K562 (cell line): ENCODE data around the gene SLC35E1. TPM values are rescaled to one million over a fixed set of nuclear protein-coding genes. Genes with fewer than 3 reads are reported as not detected.

Experiments
- ATAC-seq: fragments of 200-7000 bp; cut with Tn5 transposase; 3 replicates; pipeline ENCODE4 v1.9.1; 2020; ENCODE audit warnings: moderate library complexity
- BruUV-seq: library from RNA; stranded (reverse); fragments of 400-500 nt; replicated peaks from 2 replicates; lab custom pipeline; 2021; lab: Mats Ljungman, UMichigan
- CTCF ChIA-PET: fragments of 300-600 bp; formaldehyde crosslinking; extraction: SDS; loops from one replicate; lab custom pipeline; 2021; ENCODE audit warnings: low intra/inter-chr PET ratio; lab: Yijun Ruan, JAX
- POLR2A ChIA-PET: fragments of 300-600, 350-650 bp; sonication (Branson Sonifier 250); formaldehyde crosslinking; extraction: SDS; loops from one replicate; lab custom pipeline; 2021; ENCODE audit warnings: antibody characterized with exemption, inconsistent platforms; lab: Yijun Ruan, JAX
- DNase-seq, 4 experiments: peaks; one replicate each; pipeline versions ENCODE4 v3.0.0 to v3.0.0-alpha.2; 2011 to 2018; ENCODE audit warnings: low spot score in 3 of 4, mixed read lengths in 3 of 4; ENCODE audit errors: extremely low read depth in 1 of 4
- FAIRE-seq: peaks from 2 replicates; lab custom pipeline; 2011; peaks lifted over from hg19 to GRCh38; lab: Jason Lieb, UNC
- H2AFZ ChIP-seq: 2 replicates; pipeline ENCODE4 v1.6.0; 2011; ENCODE audit warnings: low read depth, low read length, control low read depth, inconsistent platforms
- H3K27ac ChIP-seq: fragments of 200-600 bp; 3 replicates; pipeline ENCODE4 v1.8.0; 2011; ENCODE audit warnings: low read depth, mild to moderate bottlenecking, control low read depth, inconsistent platforms, low read length, moderate library complexity, mixed read lengths; ENCODE audit errors: extremely low read depth
- H3K27me3 ChIP-seq, 2 experiments: fragments of 300-600 bp in 1 of 2; 2 replicates in 1 of 2; 3 replicates in 1 of 2; pipeline versions ENCODE4 v1.6.0 to v1.8.0; 2011; ENCODE audit warnings: inconsistent platforms in 2 of 2, low read length in 2 of 2, mild to moderate bottlenecking in 1 of 2, mixed read lengths in 1 of 2, moderate library complexity in 1 of 2; ENCODE audit not compliant: control insufficient read depth in 2 of 2, insufficient read depth in 2 of 2
- H3K36me3 ChIP-seq: fragments of 300-600 bp; 3 replicates; pipeline ENCODE4 v1.8.0; 2011; ENCODE audit warnings: mild to moderate bottlenecking, low read length, inconsistent platforms; ENCODE audit not compliant: control insufficient read depth, insufficient read depth
- H3K4me1 ChIP-seq, 2 experiments: fragments of 200-600 bp in 1 of 2; replicated peaks in 1 of 2; 2 replicates in 1 of 2; 3 replicates in 1 of 2; pipeline versions ENCODE4 v1.5.1 to v1.8.0; 2011; ENCODE audit warnings: inconsistent platforms in 2 of 2, low read length in 2 of 2, mild to moderate bottlenecking in 1 of 2, mixed read lengths in 1 of 2, moderate library complexity in 1 of 2; ENCODE audit not compliant: control insufficient read depth in 2 of 2, insufficient read depth in 2 of 2
- H3K4me2 ChIP-seq: 2 replicates; pipeline ENCODE4 v1.6.1; 2011; ENCODE audit warnings: low read length, control low read depth, inconsistent platforms, mixed read lengths; ENCODE audit not compliant: insufficient read depth
- H3K4me3 ChIP-seq: fragments of 200-600 bp; sonication (generic), shearing (Covaris generic); 2 replicates; pipeline ENCODE4 v1.5.1; 2016; ENCODE audit warnings: control low read depth, inconsistent platforms
- H3K79me2 ChIP-seq: fragments of 200-600 bp; 3 replicates; pipeline ENCODE4 v1.8.0; 2011; ENCODE audit warnings: low read length, inconsistent platforms; ENCODE audit not compliant: control insufficient read depth, insufficient read depth
- H3K9ac ChIP-seq, 2 experiments: 2 replicates each; pipeline versions ENCODE4 v1.6.0 to v1.6.1; 2011; ENCODE audit warnings: low read depth in 2 of 2, low read length in 2 of 2, control low read depth in 1 of 2, inconsistent platforms in 1 of 2, mild to moderate bottlenecking in 1 of 2, mixed read lengths in 1 of 2; ENCODE audit not compliant: insufficient read depth in 1 of 2
- H3K9me1 ChIP-seq: one replicate; pipeline ENCODE4 v1.6.0; 2011; ENCODE audit warnings: inconsistent platforms, mild to moderate bottlenecking, low read length, moderate library complexity; ENCODE audit not compliant: control insufficient read depth, insufficient read depth
- H3K9me3 ChIP-seq: replicated peaks from 2 replicates; pipeline ENCODE4 v1.5.1; 2011; ENCODE audit warnings: low read depth, low read length, inconsistent platforms; ENCODE audit not compliant: control insufficient read depth, insufficient read depth
- H4K20me1 ChIP-seq: replicated peaks from 2 replicates; pipeline ENCODE4 v1.6.1; 2011; ENCODE audit warnings: low read length, inconsistent platforms, mixed read lengths; ENCODE audit not compliant: control insufficient read depth, insufficient read depth
- BRCA1 ChIP-seq, 2 experiments: fragments of 450-650 bp in 1 of 2; sonication (generic) in 1 of 2; formaldehyde crosslinking in 1 of 2; IDR thresholded peaks; 2 replicates each; pipeline versions ENCODE4 v1.5.0 to v1.6.1; 2017 to 2020; ENCODE audit warnings: mild to moderate bottlenecking in 1 of 2, missing genetic modification reagents in 1 of 2
- E2F1 ChIP-seq: sonication (generic); formaldehyde crosslinking; IDR thresholded peaks from 2 replicates; pipeline ENCODE4 v1.8.1; 2023; ENCODE audit warnings: mild to moderate bottlenecking, missing genetic modification reagents, moderate library complexity
- E2F8 ChIP-seq: fragments of 450-650 bp; IDR thresholded peaks from 2 replicates; pipeline ENCODE4 v1.7.1; 2018; ENCODE audit warnings: mild to moderate bottlenecking, low read depth; ENCODE audit not compliant: partially characterized antibody
- FIP1L1 ChIP-seq: fragments of 200-400 bp; formaldehyde crosslinking; IDR thresholded peaks from 2 replicates; pipeline ENCODE4 v1.6.1; 2018; ENCODE audit warnings: mild to moderate bottlenecking, low read depth, low read length; ENCODE audit not compliant: poor library complexity, severe bottlenecking
- NKRF ChIP-seq: fragments of 450-650 bp; IDR thresholded peaks from 2 replicates; pipeline ENCODE4 v1.6.1; 2016; ENCODE audit warnings: borderline replicate concordance
- ZNF696 ChIP-seq: fragments of 250-450 bp; sonication (Bioruptor Pico); conservative IDR thresholded peaks from 2 replicates; pipeline ENCODE4 v1.4.0; 2020; ENCODE audit warnings: mild to moderate bottlenecking, moderate library complexity
- WGBS: fragments of 100-300 bp; shearing (Covaris generic); methylation state at CpG from one replicate; pipeline ENCODE4 v1.1.6; 2016; ENCODE audit warnings: low coverage, mixed read lengths; ENCODE audit not compliant: insufficient coverage; ENCODE audit errors: missing lambda C conversion rate; 5-methylcytosine and 5-hydroxymethylcytosine counted together
- in situ Hi-C: fragments of 300-500 bp; cut with MboI; formaldehyde crosslinking; loops from 4 replicates; pipeline ENCODE4 v1.15.0; 2018; ENCODE audit warnings: inconsistent platforms, mixed read lengths
- intact Hi-C: fragments of 100-400 bp; cut with micrococcal nuclease; formaldehyde crosslinking; loops from 2 replicates; pipeline ENCODE4 v1.14.2; 2022
- polyA plus RNA-seq, 8 experiments: library from polyadenylated mRNA; depleted of rRNA in 4 of 8; stranded (reverse) in 5 of 8; unstranded in 3 of 8; fragments of >200 nt; fragmentation: Nextera tagmentation in 2 of 8; fragmentation: Illumina TruSeq in 1 of 8; extraction: Ambion mirVana in 2 of 8; extraction: Trizol in 1 of 8; gene quantifications; 2 replicates each; pipeline versions ENCODE4 v1.2.1 to v1.2.3, GENCODE V29; 2011 to 2014; ENCODE audit warnings: inconsistent platforms in 1 of 8, missing spikeins in 1 of 8
- total RNA-seq, 7 experiments: library from RNA; depleted of rRNA in 6 of 7; stranded (reverse); fragments of >200 nt in 6 of 7; fragmentation: Illumina TruSeq in 2 of 7; extraction: Trizol in 2 of 7; gene quantifications; 2 replicates each; pipeline versions ENCODE4 v1.2.1 to v1.2.3, GENCODE V29; 2011 to 2021; ENCODE audit warnings: low replicate concordance in 1 of 7

Gene SLC35E1
- total and polyA plus RNA-seq, 9 of the 15 experiments (the other 6 are each of a cell fraction or from before 2014, with no cell fraction given): 15.0 to 40.1 (median 25.7) TPM

GRCh38 chr19:16591803-16592556 lies 19.8 kb upstream of the SLC35E1 start:
- no peak overlapping the region for H3K27ac ChIP-seq
- H3K4me3 ChIP-seq: no peak overlapping the region
- 75% methylated on average over 10 of the region's 10 CpGs for WGBS
- in situ Hi-C loops (no loop called here), intact Hi-C loops (no loop called here)
- peaks cover 32 to 49% of the 10 kb centered on the region in 2 experiments for H3K4me1 ChIP-seq
- no peaks in the 10 kb centered on the region for H3K27me3 ChIP-seq
- peaks cover 86% of the 10 kb centered on the region for H4K20me1 ChIP-seq
- H3K9me3 ChIP-seq: no peaks in the 10 kb centered on the region
- CTCF ChIA-PET: no interaction called here
- no peak for FAIRE-seq
- H3K9ac ChIP-seq: 0 out of 4 replicates have a peak overlapping the region, but pooled peaks of 1 of the 2 experiments have one; percentile 0
- no peak overlapping the region for H3K4me2 ChIP-seq
- no peak for TF ChIP-seq E2F1 (CRISPR knock-in tag)
- TF ChIP-seq BRCA1 (IDR thresholded peaks at IDR 0.05): no peak
- TF ChIP-seq BRCA1 (CRISPR knock-in tag; IDR thresholded peaks at IDR 0.05): no peak
- TF ChIP-seq FIP1L1: no peak
- TF ChIP-seq NKRF: no peak
- TF ChIP-seq E2F8: no peak
- TF ChIP-seq ZNF696: no peak
- TF ChIP-seq, all 486 proteins: peak for 0
- no TSS peak for BruUV-seq
- H2AFZ ChIP-seq: no peak overlapping the region
- H3K9me1 ChIP-seq: peaks cover 3% of the 10 kb centered on the region
- ATAC-seq (no peak), DNase-seq (no peak)
- POLR2A ChIA-PET: interaction anchor here (0.6 to 1.4 kb wide), 5 partner anchors 9 to 813 kb away, joined by 3 to 4 read pairs (median 4); partner anchors contain the start of gene BST2
- peaks cover 96% of the 10 kb centered on the region for H3K79me2 ChIP-seq
- H3K36me3 ChIP-seq: peaks cover 6% of the 10 kb centered on the region; the same call in 2 of the 3 replicates
